B cell (primary cell): ENCODE results near the gene CHD2. TPM values are rescaled to one million over a fixed set of nuclear protein-coding genes. Genes with fewer than 3 reads are reported as not detected.
A peak's percentile ranks its signal among the peaks of the same experiment; 100 is the strongest.

ENCODE experiments used
- ATAC-seq: fragments of 200-7000 bp; cut with Tn5 transposase; one replicate; pipeline ENCODE4 v1.10.0; 2021; ENCODE audit warnings: low read depth, mild to moderate bottlenecking, moderate number of reproducible peaks, moderate library complexity
- CTCF ChIA-PET: fragments of 350-600 bp; sonication (Branson Sonifier 250); formaldehyde crosslinking; loops from one replicate; lab custom pipeline; 2021; ENCODE audit warnings: antibody characterized with exemption, inconsistent platforms; lab: Charles Lee
- POLR2A ChIA-PET: fragments of 350-600 bp; sonication (Branson Sonifier 250); formaldehyde crosslinking; loops from one replicate; lab custom pipeline; 2021; ENCODE audit warnings: antibody characterized with exemption; lab: Charles Lee
- DNase-seq: peaks from one replicate; pipeline ENCODE4 v3.0.0; 2013
- H2AFZ ChIP-seq: 2 replicates; pipeline ENCODE4 v1.6.1; 2012; ENCODE audit warnings: mild to moderate bottlenecking, low read depth, low read length; ENCODE audit not compliant: insufficient read depth, poor library complexity, severe bottlenecking
- H3K27ac ChIP-seq, 2 donors: 1 replicate in 1 of 2; 2 replicates in 1 of 2; pipeline ENCODE4 v1.5.1; 2012 to 2013; ENCODE audit warnings: low read length in 2 of 2, mild to moderate bottlenecking in 2 of 2, moderate library complexity in 1 of 2
- H3K27me3 ChIP-seq, 4 experiments: fragments of 200-600 bp in 1 of 4; sonication (generic) in 1 of 4; replicated peaks in 1 of 4; 1 replicate in 2 of 4; 2 replicates in 2 of 4; pipeline versions ENCODE4 v1.6.1 to v1.7.0; 2013 to 2016; ENCODE audit warnings: low read length in 3 of 4, mild to moderate bottlenecking in 2 of 4, mixed read lengths in 1 of 4, moderate library complexity in 1 of 4; ENCODE audit not compliant: insufficient read depth in 4 of 4, control insufficient read depth in 3 of 4; ENCODE audit errors: control extremely low read depth in 1 of 4
- H3K36me3 ChIP-seq, 2 experiments: replicated peaks in 1 of 2; 1 replicate in 1 of 2; 2 replicates in 1 of 2; pipeline versions ENCODE4 v1.6.1 to v1.7.1; 2013; ENCODE audit warnings: low read length in 1 of 2; ENCODE audit not compliant: insufficient read depth in 2 of 2, control insufficient read depth in 1 of 2; ENCODE audit errors: control extremely low read depth in 1 of 2, extremely low read depth in 1 of 2
- H3K4me1 ChIP-seq, 2 donors: fragments of 200-600 bp in 1 of 2; sonication (generic) in 1 of 2; 1 replicate in 1 of 2; 2 replicates in 1 of 2; pipeline versions ENCODE4 v1.5.1 to v1.6.1; 2013 to 2017; ENCODE audit warnings: low read length in 2 of 2; ENCODE audit not compliant: control insufficient read depth in 2 of 2, insufficient read depth in 2 of 2
- H3K4me2 ChIP-seq: replicated peaks from 2 replicates; pipeline ENCODE3; 2012; ENCODE audit warnings: mild to moderate bottlenecking, low read depth, low read length; ENCODE audit not compliant: poor library complexity, severe bottlenecking
- H3K4me3 ChIP-seq, 5 experiments: fragments of 200-600 bp in 1 of 5; sonication (generic) in 1 of 5; 1 replicate in 3 of 5; 2 replicates in 2 of 5; pipeline versions ENCODE4 v1.5.1 to v1.7.0; 2011 to 2016; ENCODE audit warnings: low read length in 4 of 5, mild to moderate bottlenecking in 4 of 5, low read depth in 2 of 5, control low read depth in 1 of 5, moderate library complexity in 1 of 5; ENCODE audit not compliant: insufficient read depth in 1 of 5; ENCODE audit errors: control extremely low read depth in 1 of 5, extremely low read depth in 1 of 5
- H3K79me2 ChIP-seq: fragments of 200-600 bp; sonication (generic); one replicate; pipeline ENCODE4 v1.6.0; 2016; ENCODE audit warnings: low read length; ENCODE audit not compliant: control insufficient read depth, insufficient read depth
- H3K9ac ChIP-seq: fragments of 200-600 bp; sonication (generic); 2 replicates; pipeline ENCODE4 v1.6.1; 2017; ENCODE audit warnings: mild to moderate bottlenecking, low read length, moderate library complexity
- H3K9me3 ChIP-seq, 3 donors: one replicate each; pipeline versions ENCODE4 v1.6.1 to v1.7.1; 2013; ENCODE audit warnings: low read length in 2 of 3; ENCODE audit not compliant: control insufficient read depth in 2 of 3, insufficient read depth in 1 of 3; ENCODE audit errors: control extremely low read depth in 1 of 3
- H4K20me1 ChIP-seq: 2 replicates; pipeline ENCODE4 v1.6.0; 2012; ENCODE audit warnings: mild to moderate bottlenecking, low read length; ENCODE audit not compliant: insufficient read depth, control insufficient read depth, poor library complexity, severe bottlenecking
- H3K27ac Mint-ChIP-seq: one replicate; pipeline ENCODE4 v1.8.0; 2021; ENCODE audit warnings: mixed read lengths
- H3K27me3 Mint-ChIP-seq: one replicate; pipeline ENCODE4 v1.8.0; 2021; ENCODE audit warnings: mixed read lengths
- H3K4me1 Mint-ChIP-seq: one replicate; pipeline ENCODE4 v1.8.0; 2021; ENCODE audit warnings: mixed read lengths
- H3K4me3 Mint-ChIP-seq: one replicate; pipeline ENCODE4 v1.8.0; 2021; ENCODE audit warnings: mixed read lengths
- H3K9me3 Mint-ChIP-seq: one replicate; pipeline ENCODE4 v1.8.0; 2022; ENCODE audit warnings: mixed read lengths; ENCODE audit not compliant: insufficient read depth
- CTCF ChIP-seq: fragments of 200-600 bp; IDR thresholded peaks from one replicate; pipeline ENCODE4 v1.8.0; 2022; ENCODE audit warnings: antibody characterized with exemption, mild to moderate bottlenecking
- EZH2 ChIP-seq: IDR thresholded peaks from 2 replicates; pipeline ENCODE4 v1.6.1; 2012; ENCODE audit warnings: borderline replicate concordance, low read depth, mild to moderate bottlenecking, moderate library complexity, low read length; ENCODE audit not compliant: insufficient read depth, poor library complexity, severe bottlenecking
- WGBS: methylation state at CpG from one replicate; pipeline ENCODE4 v1.1.5; 2013; ENCODE audit warnings: missing lambda C conversion rate; ENCODE audit not compliant: insufficient coverage; 5-methylcytosine and 5-hydroxymethylcytosine counted together
- intact Hi-C: fragments of 100-400 bp; cut with micrococcal nuclease; formaldehyde crosslinking; loops from one replicate; pipeline ENCODE4 v1.10.0; 2022
- polyA plus RNA-seq: library from polyadenylated mRNA; depleted of rRNA; stranded (reverse); fragments of >200 nt; gene quantifications from 2 replicates; pipeline ENCODE4 v1.2.3, GENCODE V29; 2012
- total RNA-seq, 2 donors: library from RNA; stranded (reverse); fragments of 120-200 nt in 1 of 2; gene quantifications; 1 replicate in 1 of 2; 2 replicates in 1 of 2; pipeline versions ENCODE4 v1.2.3 to v1.2.4, GENCODE V29; 2013 to 2022

Gene CHD2
- total and polyA plus RNA-seq, 2 donors (not counting 1 experiment from before 2014, with no cell fraction given), result 86.9 to 353 TPM

- Histone ChIP-seq H3K4me3 (peak overlapping the region; percentile 64 to 100 (median 85)), H4K20me1 (peaks cover 12% of the 10 kb centered on the region), H3K36me3 (peaks cover 0 to 3% of the 10 kb centered on the region in 2 experiments), H3K27ac (peak overlapping the region; percentile 95 to 97), H3K79me2 (peaks cover 99% of the 10 kb centered on the region), H3K9ac (peak overlapping the region; percentile 95), H3K4me1 (peaks cover 48 to 57% of the 10 kb centered on the region in 2 donors), H3K4me2 (peak overlapping the region; percentile 86), H2AFZ (peak overlapping the region; percentile 41), H3K9me3 (no peaks in the 10 kb centered on the region), H3K27me3 (no peaks in the 10 kb centered on the region)
- intact Hi-C loops, result loop anchor here (1.0 kb wide), 3 partner anchors 22 to 95 kb away; no protein-coding TSS in a partner anchor
- WGBS, result 0% methylated on average over 30 of the region's 47 CpGs
- ATAC-seq (peak; percentile 82), DNase-seq (peak; percentile 99)
- Mint-ChIP-seq H3K4me1 (peaks cover 64% of the 10 kb centered on the region), H3K27ac (peak overlapping the region; percentile 100), H3K4me3 (peak overlapping the region; percentile 92), H3K9me3 (peaks cover 4% of the 10 kb centered on the region), H3K27me3 (no peaks in the 10 kb centered on the region)
- ChIA-PET POLR2A (interaction anchor here (0.7 to 11.6 kb wide), 6 partner anchors 9 to 95 kb away, joined by 3 to 164 read pairs (median 8); no protein-coding TSS in a partner anchor), CTCF (interaction anchor here (0.6 to 10.3 kb wide), 4 partner anchors 13 to 94 kb away, joined by 3 to 146 read pairs (median 44); no protein-coding TSS in a partner anchor)
- TF ChIP-seq CTCF (no peak), EZH2 (no peak)
Measured at GRCh38 chr15:92903966-92904721, 4.0 kb downstream of the CHD2 start.
